GM20000 (cell line): ENCODE results near the gene PER2.

Experiments used
- DNase-seq: peaks from one replicate; pipeline ENCODE4 v3.0.0; 2012; ENCODE audit warnings: low spot score
- CTCF ChIP-seq: IDR thresholded peaks from 2 replicates; pipeline ENCODE4 v1.5.1; 2012; ENCODE audit warnings: mild to moderate bottlenecking, control low read depth; ENCODE audit errors: extremely low read depth, missing control alignments

Gene PER2

GRCh38 chr2:238290715-238291549, 2.5 kb upstream of the PER2 start:
- no peak for TF ChIP-seq CTCF
- DNase-seq: no peak

- no peak for DNase-seq
- TF ChIP-seq CTCF: no peak
Measured at GRCh38 chr2:238290091-238290509, 1.7 kb upstream of the PER2 start.

- TF ChIP-seq CTCF: no peak
- DNase-seq: no peak
Measured at GRCh38 chr2:238289574-238289973, 1.2 kb upstream of the PER2 start.

- peak; percentile 99 for DNase-seq
- TF ChIP-seq CTCF: no peak
Measured at GRCh38 chr2:238288650-238289573, 502 bp upstream of the PER2 start.

GRCh38 chr2:238286987-238287736, 1.2 kb downstream of the PER2 start:
- TF ChIP-seq CTCF: no peak
- DNase-seq: no peak

- no peak for DNase-seq
Measured at GRCh38 chr2:238286551-238286950, 1.9 kb downstream of the PER2 start.

More at GRCh38 chr2:238286551-238286950, 1.9 kb downstream of the PER2 start:
- no peak for TF ChIP-seq CTCF
